Activated T-cell treated with anti-CD3 and anti-CD28 coated beads for 48 hours (primary cell): ENCODE data around the gene RP9.
A peak's percentile ranks its signal among the peaks of the same experiment; 100 is the strongest.

Experiments used
- DNase-seq: peaks from one replicate; pipeline ENCODE4 v3.0.0-alpha.2; 2020; ENCODE audit warnings: low read depth

The RP9 gene, protein sequence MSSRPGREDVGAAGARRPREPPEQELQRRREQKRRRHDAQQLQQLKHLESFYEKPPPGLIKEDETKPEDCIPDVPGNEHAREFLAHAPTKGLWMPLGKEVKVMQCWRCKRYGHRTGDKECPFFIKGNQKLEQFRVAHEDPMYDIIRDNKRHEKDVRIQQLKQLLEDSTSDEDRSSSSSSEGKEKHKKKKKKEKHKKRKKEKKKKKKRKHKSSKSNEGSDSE

DNA sequence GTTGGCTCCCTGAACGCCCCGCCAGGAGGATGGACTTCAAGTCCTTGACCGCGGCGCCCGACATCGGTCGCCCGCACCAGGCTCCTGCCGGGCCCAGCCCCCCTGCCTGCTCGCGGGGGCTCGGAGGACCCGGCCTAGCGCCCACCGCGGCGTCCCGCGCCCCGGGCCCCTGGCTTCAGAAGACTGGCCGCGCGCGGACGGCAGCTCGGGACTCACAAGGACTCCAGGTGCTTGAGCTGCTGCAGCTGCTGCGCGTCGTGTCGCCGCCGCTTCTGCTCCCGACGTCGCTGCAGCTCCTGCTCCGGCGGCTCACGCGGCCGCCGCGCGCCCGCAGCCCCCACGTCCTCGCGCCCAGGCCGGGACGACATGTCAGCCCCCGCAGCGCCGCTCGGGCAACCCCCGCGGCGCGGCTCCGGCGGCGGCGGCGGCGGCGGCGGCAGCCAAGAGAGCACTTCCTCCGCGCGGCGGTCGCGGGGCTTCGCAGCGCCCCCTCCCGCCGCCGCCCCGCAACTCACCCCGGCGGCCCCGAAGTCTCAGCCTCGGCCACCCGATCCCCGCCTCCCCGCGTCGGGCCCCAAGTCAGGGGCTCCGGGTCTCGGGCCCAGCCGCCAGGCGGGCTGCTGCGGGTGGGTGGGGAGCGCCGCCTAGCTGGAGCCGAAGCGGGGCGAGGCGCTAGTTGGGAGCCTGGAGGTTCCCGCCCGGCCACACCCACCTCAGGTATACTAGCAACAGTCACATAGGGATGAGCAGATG is at the start of gene RP9:
Gene RP9, minus strand, starts transcription at position 400 of the 753 bp plus-strand sequence. Its CDS starts 32 bp downstream, at position 368.
- peak; percentile 81 for DNase-seq

DNA sequence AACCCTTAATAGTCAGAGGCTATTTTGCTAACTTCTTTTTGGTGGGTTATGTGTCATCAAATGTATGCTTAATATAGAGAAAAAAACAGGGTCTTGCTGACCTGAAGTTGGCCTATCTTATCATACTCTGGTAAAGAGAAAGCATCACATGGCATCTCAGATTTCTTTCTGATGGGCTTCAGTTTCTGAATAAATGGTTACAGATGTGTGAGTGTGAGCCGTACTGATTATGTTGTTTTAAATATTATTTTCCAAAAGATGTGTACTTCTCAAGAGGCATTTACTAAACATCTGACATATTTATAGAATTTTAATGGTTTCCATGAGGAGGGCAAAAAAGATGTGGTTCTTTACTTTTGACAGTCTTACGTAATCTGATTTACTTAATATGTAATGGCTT is 48.6 kb upstream of the RP9 start:
- no peak for DNase-seq

DNA sequence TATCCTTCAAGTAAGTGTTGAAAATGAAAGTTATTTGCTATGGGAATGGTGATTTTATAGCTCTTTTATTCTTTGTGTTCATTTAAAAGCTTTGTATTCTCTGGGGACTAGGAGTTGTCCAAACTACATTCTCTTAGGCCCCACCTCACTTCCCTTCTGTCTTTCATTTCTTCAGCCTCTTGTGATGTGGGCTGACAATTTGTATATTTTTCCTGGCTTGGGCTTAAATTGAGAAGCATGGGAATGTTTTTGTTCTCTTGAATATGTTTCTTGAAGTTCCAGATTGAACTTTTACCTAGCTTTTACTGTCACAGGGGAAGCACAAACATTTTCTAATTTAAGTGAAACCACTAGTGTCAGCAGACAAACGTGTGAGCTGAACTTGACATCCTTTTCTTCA is 48.1 kb upstream of the RP9 start:
- no peak for DNase-seq

DNA sequence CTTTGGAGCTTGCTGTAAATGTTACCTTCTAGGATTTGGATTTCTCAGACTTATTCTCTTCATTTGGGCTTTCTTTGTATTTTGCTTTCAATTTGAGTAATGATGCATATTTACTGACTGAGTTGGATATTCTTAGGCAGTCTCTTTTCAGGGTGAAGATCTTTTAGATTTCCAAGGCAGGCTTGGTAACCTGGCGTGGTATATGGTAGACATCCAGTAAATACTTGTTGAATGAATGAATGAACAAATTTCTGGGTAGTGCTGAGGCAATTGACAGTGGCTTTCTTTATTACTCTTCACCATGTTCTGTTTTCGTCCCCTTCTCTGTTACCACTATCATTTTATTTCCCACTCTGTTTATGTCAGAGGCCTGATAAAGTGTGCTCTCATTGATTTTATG is 47.2 kb upstream of the RP9 start:
- DNase-seq = no peak

DNA sequence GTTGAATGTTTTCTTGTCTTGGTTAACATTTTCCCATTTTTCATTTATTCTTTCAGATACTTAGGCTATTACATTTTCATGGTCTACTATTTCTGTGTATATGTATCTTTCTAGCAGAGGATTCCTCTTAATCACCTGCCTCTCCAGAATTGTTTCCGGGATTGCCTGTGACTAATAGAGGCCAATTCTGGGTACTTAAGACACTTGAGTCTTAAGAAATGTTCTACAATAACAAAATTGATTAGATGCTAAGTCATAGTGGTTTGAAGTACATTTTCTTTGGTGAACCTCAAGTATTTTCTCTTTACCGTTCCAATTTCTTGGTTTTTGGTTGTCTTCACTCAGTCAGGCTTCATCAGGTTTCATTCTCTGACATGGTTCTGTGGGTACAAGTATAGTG is 46.6 kb upstream of the RP9 start:
- DNase-seq = no peak

DNA sequence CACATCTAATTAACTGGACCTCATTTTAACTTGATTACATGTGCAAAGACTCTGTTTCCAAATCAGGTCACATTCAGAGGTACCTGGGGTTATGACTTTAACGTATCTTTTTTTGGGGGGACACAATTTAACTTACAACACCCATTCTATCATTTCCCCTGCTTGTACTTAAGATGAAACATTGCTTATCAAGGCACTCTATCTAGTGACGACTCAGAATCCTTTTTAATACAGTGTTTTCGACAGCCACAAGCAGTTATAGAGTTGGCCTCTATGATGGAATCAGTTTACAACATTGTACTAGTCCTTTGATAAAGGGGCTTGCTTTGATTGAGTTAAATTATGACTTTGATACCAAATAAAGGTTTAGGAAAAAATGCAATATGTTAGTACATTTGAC is 42.9 kb upstream of the RP9 start:
- DNase-seq = no peak

DNA sequence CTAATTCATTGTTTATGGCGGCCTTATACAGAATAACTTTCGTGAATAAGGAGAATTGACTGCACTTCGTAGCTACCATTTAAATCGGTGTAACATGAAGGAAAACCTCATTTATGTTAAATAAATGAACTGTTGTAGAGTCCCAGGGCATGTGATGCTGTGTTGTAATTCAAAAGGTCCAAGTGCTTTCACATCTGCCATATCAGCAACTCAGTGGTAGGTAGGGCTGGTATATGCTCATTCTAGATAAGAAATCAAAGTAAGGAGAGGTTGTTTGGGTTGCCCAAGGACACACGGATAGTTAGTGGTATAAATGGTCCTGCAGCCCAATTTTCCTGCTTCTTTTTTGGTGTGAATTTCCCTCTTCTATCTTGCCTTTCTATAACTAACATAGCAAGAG is 36.0 kb upstream of the RP9 start:
- DNase-seq = no peak

DNA sequence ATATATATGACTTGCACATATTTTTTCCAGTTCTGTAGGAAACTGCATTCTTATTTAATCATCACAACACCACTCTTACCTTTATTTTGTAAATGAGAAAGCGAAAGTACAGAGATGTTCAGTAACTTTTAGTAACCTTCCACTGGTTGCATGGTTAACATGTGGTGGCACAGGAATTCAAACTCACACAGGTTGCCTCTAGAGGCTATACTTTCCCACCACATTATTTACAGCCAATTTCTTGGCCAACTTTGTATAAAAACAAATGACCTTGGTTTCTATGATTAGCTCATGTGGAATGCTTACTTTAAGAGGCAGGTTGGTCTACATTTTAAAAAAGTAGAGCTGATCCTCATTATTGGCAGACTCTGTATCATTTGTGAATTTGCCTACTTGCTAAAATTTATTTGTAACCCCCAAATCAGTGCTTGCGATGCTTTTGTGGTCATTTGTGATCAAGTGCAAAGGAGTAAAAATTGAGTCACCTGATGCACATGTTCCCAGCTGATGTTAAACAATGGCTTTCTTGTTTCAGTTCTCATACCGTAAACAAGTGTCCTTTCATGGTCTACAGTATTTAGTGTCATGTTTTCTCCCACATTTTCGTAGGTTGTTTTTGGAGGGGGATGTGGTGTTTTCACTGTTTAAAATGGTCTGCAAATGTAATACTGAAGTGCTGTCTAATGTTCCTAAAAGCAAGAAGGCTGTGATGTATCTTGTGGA is 35.0 kb upstream of the RP9 start:
- DNase-seq = no peak

DNA sequence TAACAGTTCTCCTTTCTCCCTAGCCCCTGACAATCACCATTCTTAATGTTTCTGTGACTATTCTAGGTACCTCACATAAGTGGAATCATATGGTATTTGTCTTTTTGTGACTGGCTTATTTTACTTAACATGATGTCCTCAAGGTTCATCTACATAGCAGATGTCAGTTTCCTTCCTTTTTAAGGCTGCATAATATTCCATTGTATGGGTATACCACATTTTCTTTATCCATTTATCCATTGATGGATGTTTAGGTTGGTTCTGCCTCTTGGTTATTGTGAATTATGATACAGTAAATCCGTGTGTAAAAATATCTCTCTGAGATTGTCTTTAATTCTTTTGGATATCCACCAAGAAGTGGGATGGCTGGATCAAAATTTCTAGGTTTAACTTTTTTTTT is 33.4 kb upstream of the RP9 start:
- DNase-seq = no peak

DNA sequence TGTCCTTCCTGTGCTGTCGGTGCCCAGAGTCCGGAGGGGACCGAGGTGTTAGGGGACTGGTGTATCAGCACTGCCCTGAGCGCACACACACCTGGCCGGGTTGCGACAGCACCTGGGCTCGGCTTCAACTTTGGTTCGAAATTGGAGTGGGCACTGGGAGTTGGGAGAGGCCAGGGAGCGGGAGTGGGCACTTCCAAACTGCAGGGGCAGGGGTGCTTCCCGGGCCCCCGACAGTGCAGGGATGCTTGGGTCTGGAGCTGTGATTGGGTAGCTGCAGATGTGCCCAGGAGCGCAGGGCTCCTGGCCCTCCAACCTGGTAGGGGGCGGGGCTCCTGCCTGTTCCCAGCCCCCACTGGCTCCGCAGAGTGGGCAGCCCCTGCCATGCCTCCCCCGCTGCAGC is 27.9 kb upstream of the RP9 start:
- no peak for DNase-seq

DNA sequence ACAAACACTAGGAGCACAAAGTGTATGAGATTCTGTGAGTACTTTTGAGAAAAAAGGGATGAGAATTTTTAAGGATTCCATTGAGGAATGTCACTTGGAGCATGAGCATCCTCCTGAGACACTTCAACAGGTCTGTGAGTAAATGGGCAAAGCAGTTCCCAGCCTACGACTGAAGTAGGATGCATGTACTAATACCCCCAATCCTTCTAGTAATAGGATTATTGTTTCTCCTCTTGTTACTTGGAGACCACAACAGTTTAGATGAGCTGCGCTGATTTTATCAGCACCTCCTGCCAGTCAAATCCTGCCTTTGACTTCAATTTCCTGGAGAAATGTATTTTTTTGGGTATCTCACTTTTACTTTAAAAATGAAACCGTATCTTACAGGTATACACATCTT is 21.0 kb upstream of the RP9 start:
- DNase-seq = no peak

DNA sequence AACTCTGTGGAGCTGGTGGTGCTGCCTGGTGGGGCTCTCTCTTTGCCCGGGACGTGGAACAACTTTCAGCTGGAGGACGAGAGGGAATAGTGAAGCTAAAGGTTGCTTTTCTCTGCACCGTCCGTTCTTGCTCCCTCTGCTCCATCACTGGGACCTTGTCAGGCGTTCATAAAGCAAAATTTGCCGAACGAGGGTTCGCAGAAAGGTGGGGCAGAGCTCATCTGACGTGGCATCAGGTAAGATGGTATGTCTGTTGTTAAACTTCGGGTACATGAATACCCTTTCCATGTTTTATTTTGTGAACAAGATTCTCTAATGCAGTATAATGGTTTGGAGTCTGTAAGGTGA is 20.6 kb upstream of the RP9 start:
- no peak for DNase-seq

DNA sequence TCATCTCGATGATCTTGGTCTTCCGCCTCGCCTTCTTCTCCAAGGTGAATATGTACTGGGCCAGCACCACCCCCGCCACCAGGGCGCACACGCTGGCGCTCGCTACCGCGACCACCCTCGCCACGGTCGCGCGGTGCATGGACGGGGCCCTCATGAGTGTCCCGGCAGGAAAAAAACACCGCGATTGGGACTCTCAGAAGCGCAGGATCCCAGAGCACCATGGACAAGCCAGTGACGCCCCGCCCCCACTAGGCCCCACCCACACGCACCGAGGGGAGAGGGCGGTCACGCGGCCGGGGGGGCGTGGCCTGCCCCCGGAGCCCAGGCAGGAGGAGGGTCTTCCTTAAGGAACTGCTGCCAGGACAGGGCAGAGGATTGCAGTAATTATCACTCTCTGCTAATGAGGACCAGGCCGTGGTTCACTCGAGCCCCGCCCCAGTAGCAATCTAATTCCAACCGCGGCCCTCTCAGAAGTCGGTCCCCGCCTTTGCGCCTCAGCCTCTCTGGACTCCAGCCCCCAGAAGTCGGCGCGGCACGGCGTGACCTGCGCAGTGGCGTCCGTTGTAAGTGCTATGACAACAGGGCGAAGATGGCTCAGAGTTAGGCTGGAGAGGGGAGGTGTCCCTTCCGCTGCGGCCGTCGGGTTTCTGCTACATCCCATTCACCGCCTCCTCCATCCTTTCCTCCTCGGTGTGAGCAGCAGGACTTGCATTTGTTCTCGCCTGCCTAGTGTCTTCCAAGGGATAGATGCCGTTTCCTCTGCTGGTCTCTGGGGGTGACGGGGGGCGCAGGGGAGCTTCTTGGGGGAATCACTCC is 20.0 kb upstream of the RP9 start, which contains the start of gene BBS9:
Gene BBS9, plus strand, starts transcription at position 575 of the 816 bp plus-strand sequence. CDS start 16,689 bp downstream, outside the sequence.
- peak; percentile 90 for DNase-seq

DNA sequence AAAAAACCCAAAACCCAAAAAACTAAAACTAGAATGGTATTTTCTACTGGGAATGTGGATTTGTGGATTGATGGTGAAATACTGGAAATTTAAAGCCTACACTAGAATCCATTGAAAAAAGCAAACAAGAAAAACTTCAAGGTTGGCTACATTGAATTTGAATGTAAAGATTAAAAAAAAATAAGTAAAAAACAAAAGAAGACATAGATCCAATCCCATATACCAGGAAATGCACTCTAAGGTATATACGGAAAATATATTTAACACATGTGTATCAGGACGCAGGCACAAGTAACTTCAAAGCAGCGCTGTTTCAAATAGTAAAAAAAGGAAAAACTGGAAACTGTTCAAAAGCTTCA is 19.4 kb upstream of the RP9 start:
- no peak for DNase-seq

DNA sequence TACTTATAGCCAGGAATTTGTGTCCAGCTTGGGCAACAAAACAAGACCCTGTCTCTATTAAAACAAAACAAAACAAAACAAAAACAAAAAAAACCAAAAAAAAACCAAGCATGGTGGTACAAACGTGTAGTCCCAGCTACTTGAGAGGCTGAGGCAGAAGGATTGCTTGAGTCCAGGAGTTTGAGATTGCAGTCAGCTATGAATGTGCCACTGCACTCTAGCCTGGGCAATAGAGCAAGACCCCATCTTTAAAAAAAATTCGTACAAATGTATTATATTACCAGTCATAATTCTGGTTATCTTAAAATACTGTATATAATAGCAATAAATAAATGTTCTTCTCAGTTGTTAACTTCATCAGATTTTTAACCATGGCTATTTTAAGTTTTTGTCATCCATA is 17.9 kb upstream of the RP9 start:
- DNase-seq = no peak

DNA sequence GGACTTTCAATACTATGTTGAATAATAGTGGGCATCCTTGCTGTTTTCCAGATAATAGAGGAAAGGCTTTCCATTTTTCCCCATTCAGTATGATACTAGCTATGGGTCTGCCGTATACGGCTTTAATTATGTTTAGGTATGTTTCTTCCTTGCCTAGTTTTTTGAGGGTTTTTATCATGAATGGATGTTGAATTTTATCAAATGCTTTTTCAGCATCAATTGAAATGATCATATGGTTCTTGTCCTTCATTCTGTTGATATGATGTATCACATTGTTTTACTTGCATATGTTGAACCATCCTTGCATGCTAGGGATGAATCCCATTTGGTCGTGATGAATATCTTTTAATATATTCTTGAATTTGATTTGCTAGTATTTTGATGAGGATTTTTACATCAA is 9.2 kb upstream of the RP9 start:
- DNase-seq = no peak

DNA sequence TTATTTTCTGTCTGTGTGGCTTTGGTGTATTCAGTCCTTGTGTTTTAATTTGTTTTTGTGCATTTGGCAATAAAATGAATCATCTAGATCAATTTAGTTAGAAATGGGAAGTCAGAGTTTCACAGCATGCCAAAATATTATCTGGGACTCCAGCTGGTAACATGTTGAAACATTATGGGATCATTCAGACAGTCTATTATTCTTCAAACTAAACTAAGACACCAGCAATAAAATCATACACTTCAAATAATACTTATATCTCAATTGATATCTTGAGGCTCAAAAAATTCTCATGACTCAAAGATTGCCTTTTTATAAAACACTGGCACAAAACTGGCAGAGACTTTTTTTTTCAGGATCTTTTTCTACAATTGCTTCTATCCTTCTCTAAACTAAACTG is 5.8 kb upstream of the RP9 start:
- no peak for DNase-seq

DNA sequence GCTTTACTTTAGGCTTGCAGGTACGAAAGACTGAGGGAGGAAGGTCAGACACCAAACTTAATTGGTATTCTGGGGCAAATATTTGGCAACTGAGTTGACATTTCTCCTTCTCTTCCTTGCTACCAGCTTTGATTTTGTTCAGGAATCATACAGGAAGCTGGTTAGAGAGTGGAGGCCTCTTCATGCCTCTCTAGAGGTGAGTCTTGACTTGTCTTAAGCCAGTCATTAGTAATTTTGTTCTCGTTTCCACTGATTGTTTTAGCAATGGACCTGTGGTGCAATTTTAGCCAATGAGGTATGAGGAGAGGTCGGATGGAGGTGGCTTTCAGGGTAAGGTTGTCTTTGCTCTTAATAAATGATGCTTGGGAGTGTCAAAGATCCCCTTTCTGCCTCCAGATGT is 2.4 kb upstream of the RP9 start:
- DNase-seq = no peak

DNA sequence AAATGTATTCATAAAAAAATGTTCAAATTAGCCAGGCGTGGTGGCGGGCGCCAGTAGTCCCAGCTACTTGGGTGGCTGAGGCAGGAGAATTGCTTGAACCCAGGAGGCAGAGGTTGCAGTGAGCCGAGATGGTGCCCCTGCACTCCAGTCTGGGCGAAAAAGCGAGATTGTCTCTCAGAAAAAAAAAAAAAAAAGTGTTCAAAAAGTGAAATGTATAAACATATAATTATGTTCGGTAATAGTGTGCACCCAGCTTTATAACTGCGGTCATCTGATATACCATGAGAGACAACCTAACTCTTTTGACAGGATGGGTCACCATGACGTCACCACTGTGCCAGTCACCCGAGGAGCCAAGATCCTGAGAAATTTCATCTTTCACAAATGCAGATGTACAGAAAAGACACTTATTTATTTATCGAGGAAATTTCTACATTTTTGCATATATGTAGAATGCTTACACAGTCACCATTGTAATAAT is 594 bp upstream of the RP9 start:
- no peak for DNase-seq

DNA sequence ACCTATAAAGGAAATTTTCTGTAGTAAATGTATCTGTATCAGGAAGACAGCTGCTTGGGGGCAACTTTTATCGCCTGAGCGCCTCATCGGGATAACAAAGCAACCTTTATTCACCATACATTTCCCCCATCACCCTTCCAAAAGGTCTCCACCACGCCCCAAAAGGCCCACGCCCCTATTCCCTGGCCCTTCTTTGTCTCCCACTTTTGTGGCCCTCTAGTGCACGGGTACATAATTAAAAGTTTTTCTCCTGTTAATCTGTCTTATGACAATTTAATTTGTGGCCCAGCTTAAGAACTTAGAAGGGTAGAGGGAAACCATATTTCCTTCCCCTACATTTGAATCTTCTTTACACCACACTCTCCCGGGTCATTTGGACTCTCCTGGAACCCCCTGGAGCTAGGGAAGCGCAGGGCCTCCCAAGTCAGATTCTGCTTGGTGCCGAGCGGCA is 625 bp downstream of the RP9 start:
- peak; percentile 12 for DNase-seq

DNA sequence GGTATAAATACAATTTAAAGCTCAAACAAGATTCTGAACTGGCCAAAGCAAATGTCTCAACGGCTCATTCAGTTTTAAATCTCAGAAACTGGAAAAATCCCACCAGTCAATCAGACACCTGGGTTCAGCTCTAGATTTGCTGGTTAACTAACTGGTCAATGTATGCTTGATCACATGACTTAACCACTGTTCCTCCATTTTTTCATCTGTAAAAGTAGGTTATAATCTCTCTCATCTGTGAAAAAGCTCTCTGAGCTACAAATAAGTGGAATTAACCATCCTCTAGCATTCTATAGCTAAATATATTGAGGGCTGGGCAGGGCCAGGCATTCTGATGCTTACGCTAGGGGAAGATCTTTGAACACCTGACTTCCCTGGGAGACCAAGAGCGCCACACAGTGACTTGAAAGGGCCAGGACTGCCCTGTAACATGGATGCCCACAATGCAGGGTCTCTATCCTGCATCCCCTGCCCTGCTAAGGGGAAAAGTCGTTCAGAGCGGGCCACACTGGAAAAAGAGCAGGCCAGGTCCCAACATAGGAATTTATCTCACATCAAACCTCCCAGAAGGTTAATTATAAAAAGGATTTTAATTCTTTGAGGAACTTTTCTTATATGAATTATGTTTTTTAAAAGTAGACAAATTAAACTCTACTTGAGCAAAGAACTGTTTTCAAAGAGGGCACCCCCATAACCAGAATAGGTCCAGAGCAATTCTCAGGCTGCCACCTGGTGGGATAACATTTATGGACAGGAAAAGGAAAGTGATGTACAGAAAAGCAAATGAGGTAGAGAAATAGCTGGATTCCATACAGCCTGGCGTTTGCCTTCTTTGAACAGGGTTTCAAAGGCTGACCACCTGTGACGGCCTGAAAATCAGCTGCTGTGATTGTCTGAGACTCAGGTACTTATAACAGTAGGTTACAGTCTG is 1.8 kb downstream of the RP9 start:
- no peak for DNase-seq
